Transverse colon (tissue), 4 donors: Measurements from ENCODE around the gene GRPR. TPM values are rescaled to one million over a fixed set of nuclear protein-coding genes. Genes with fewer than 3 reads are reported as not detected.
"Not testable (repeated sequence)": the region's sequence is repeated elsewhere in the genome, so short reads cannot be mapped to it uniquely, and the experiment has no call there.

Experiments
- DNase-seq: peaks from one replicate; pipeline ENCODE4 v3.0.0-alpha.2; 2019
- H3K27ac ChIP-seq, 4 donors: fragments of 200-600 bp; sonication (generic); 2 replicates each; pipeline ENCODE4 v1.5.1; 2016 to 2018; ENCODE audit warnings: inconsistent platforms in 4 of 4
- H3K27me3 ChIP-seq: fragments of 200-600 bp; sonication (generic); 2 replicates; pipeline ENCODE4 v1.5.1; 2017; ENCODE audit warnings: inconsistent platforms
- H3K36me3 ChIP-seq, 4 donors: fragments of 200-600 bp; sonication (generic); 2 replicates each; pipeline ENCODE4 v1.5.1; 2017 to 2019; ENCODE audit warnings: inconsistent platforms in 4 of 4
- H3K4me1 ChIP-seq, 4 donors: fragments of 200-600 bp; sonication (generic); 2 replicates each; pipeline ENCODE4 v1.5.1; 2017 to 2020; ENCODE audit warnings: inconsistent platforms in 4 of 4
- H3K4me3 ChIP-seq, 4 donors: fragments of 200-600 bp; sonication (generic); 1 replicate in 1 of 4; 2 replicates in 3 of 4; pipeline versions ENCODE4 v1.5.1 to v1.6.1; 2017 to 2019; ENCODE audit warnings: inconsistent platforms in 4 of 4
- H3K9me3 ChIP-seq, 2 donors: fragments of 200-600 bp; sonication (generic); 2 replicates each; pipeline ENCODE4 v1.5.1; 2017 to 2019; ENCODE audit warnings: inconsistent platforms in 2 of 2
- CTCF ChIP-seq, 5 experiments: fragments of 200-600 bp in 3 of 5; fragments of 450-650 bp in 2 of 5; sonication (generic) in 3 of 5; IDR thresholded peaks; 1 replicate in 2 of 5; 2 replicates in 3 of 5; pipeline ENCODE4 v1.5.1; 2016 to 2017; ENCODE audit warnings: antibody characterized with exemption in 5 of 5, inconsistent platforms in 3 of 5, mild to moderate bottlenecking in 2 of 5, moderate library complexity in 1 of 5
- EP300 ChIP-seq: sonication (generic); formaldehyde crosslinking; IDR thresholded peaks from one replicate; pipeline ENCODE4 v1.6.1; 2017; ENCODE audit warnings: antibody characterized with exemption, low read depth
- POLR2A ChIP-seq: fragments of 450-650 bp; IDR thresholded peaks from one replicate; pipeline ENCODE4 v1.6.1; 2016; ENCODE audit warnings: antibody characterized with exemption, mild to moderate bottlenecking, moderate library complexity
- POLR2AphosphoS5 ChIP-seq, 3 donors: sonication (generic); formaldehyde crosslinking; IDR thresholded peaks; one replicate each; pipeline ENCODE4 v1.6.1; 2016; ENCODE audit warnings: antibody characterized with exemption in 3 of 3
- WGBS, 2 donors: methylation state at CpG; one replicate each; pipeline ENCODE4 v1.1.5; 2018; ENCODE audit warnings: low coverage in 1 of 2; 5-methylcytosine and 5-hydroxymethylcytosine counted together
- in situ Hi-C, 4 donors: fragments of 200-750 bp; cut with MboI; loops; one replicate each; pipeline versions ENCODE4 v1.15.0 to v1.15.1; 2017; ENCODE audit warnings: low sequenced_read_pairs in 3 of 4, low pct_ligation_motif_present in 1 of 4, low pct_unique_long_range_greater_than_20kb in 1 of 4
- intact Hi-C: fragments of 100-400 bp; cut with DNase I; formaldehyde crosslinking; loops from one replicate; pipeline ENCODE4 v1.15.1; 2023; ENCODE audit warnings: low total_unique reads
- total RNA-seq, 4 donors: library from RNA; depleted of rRNA; stranded (reverse); fragments of >200 nt; gene quantifications; one replicate each; pipeline ENCODE4 v1.1.0, GENCODE V29; 2016

Gene GRPR
- total RNA-seq, 4 donors from 2014 or later = 0.16 to 0.96 TPM; not detected in 2

GRCh38 chrX:16156692-16157331 lies 33.4 kb downstream of the GRPR start:
- intact Hi-C loops (no loop called here), in situ Hi-C loops (no loop called here)
- no peak for DNase-seq
- Histone ChIP-seq H3K4me1 (no peaks in the 10 kb centered on the region), H3K4me3 (no peak overlapping the region), H3K36me3 (no peaks in the 10 kb centered on the region), H3K27ac (no peak overlapping the region), H3K27me3 (no peaks in the 10 kb centered on the region), H3K9me3 (no peaks in the 10 kb centered on the region)
- 82 to 100% methylated on average over 1 to 5 of the region's 5 CpGs for WGBS, 2 donors
- TF ChIP-seq POLR2AphosphoS5 (IDR thresholded peaks at IDR 0.05) (no peak), POLR2A (no peak), EP300 (no peak), CTCF (IDR thresholded peaks at IDR 0.05) (no peak)

GRCh38 chrX:16160729-16161128 lies 37.4 kb downstream of the GRPR start:
- Histone ChIP-seq H3K27me3 (no peaks in the 10 kb centered on the region), H3K9me3 (no peaks in the 10 kb centered on the region), H3K4me3 (no peak overlapping the region), H3K27ac (no peak overlapping the region), H3K36me3 (no peaks in the 10 kb centered on the region), H3K4me1 (no peaks in the 10 kb centered on the region)
- in situ Hi-C loops (no loop called here), intact Hi-C loops (no loop called here)
- no peak for TF ChIP-seq POLR2A
- 60 to 72% methylated on average over 1 to 3 of the region's 3 CpGs for WGBS, 2 donors
- no peak for DNase-seq

- H3K4me3 ChIP-seq, in situ Hi-C loops, H3K4me1 ChIP-seq, DNase-seq, H3K27me3 ChIP-seq, H3K36me3 ChIP-seq, intact Hi-C loops, H3K9me3 ChIP-seq, H3K27ac ChIP-seq: not testable (repeated sequence)
- 87% methylated on average over 2 of the region's 2 CpGs; no CpG with 5 or more reads in 1 of the 2 donors for WGBS, 2 donors
Measured at GRCh38 chrX:16161173-16161572, 37.8 kb downstream of the GRPR start.

- H3K9me3 ChIP-seq = no peaks in the 10 kb centered on the region
- H3K27ac ChIP-seq = no peak overlapping the region
- TF ChIP-seq EP300 (no peak), CTCF (IDR thresholded peaks at IDR 0.05) (no peak), POLR2A (no peak), POLR2AphosphoS5 (IDR thresholded peaks at IDR 0.05) (no peak)
- H3K36me3 ChIP-seq = no peaks in the 10 kb centered on the region
- H3K27me3 ChIP-seq = no peaks in the 10 kb centered on the region
- H3K4me1 ChIP-seq = no peaks in the 10 kb centered on the region
- DNase-seq = no peak
- no peak overlapping the region for H3K4me3 ChIP-seq
- 63 to 100% methylated on average over 2 to 5 of the region's 5 CpGs for WGBS, 2 donors
- intact Hi-C loops (no loop called here), in situ Hi-C loops (no loop called here)
Measured at GRCh38 chrX:16162391-16162790, 39.0 kb downstream of the GRPR start.

GRCh38 chrX:16164748-16165147 lies 41.4 kb downstream of the GRPR start:
- H3K4me1 ChIP-seq = no peaks in the 10 kb centered on the region
- intact Hi-C loops (no loop called here), in situ Hi-C loops (no loop called here)
- TF ChIP-seq EP300 (no peak), POLR2AphosphoS5 (IDR thresholded peaks at IDR 0.05) (no peak), CTCF (IDR thresholded peaks at IDR 0.05) (no peak), POLR2A (no peak)
- no peak overlapping the region for H3K4me3 ChIP-seq
- no peaks in the 10 kb centered on the region for H3K9me3 ChIP-seq
- no peaks in the 10 kb centered on the region for H3K36me3 ChIP-seq
- no peaks in the 10 kb centered on the region for H3K27me3 ChIP-seq
- DNase-seq = no peak
- WGBS, 2 donors = 79 to 100% methylated on average over 2 to 3 of the region's 3 CpGs
- no peak overlapping the region for H3K27ac ChIP-seq
